GM12878 (cell line): ENCODE measurements around the gene CACNA2D2. TPM values are rescaled to one million over a fixed set of nuclear protein-coding genes. Genes with fewer than 3 reads are reported as not detected.

ENCODE experiments used
- ATAC-seq: fragments of 200-7000 bp; cut with Tn5 transposase; 3 replicates; pipeline ENCODE4 v1.9.1; 2020; ENCODE audit warnings: mild to moderate bottlenecking, moderate library complexity
- BruUV-seq: library from RNA; stranded (reverse); fragments of 400-500 nt; replicated peaks from 2 replicates; lab custom pipeline; 2021; lab: Mats Ljungman, UMichigan
- CTCF ChIA-PET: fragments of 300-600 bp; sonication (Branson Sonifier 250); formaldehyde crosslinking; extraction: SDS; loops from one replicate; lab custom pipeline; 2021; ENCODE audit warnings: inconsistent platforms; lab: Yijun Ruan, JAX
- POLR2A ChIA-PET: fragments of 350-600 bp; formaldehyde crosslinking; extraction: SDS; loops from one replicate; lab custom pipeline; 2021; ENCODE audit warnings: inconsistent platforms; lab: Charles Lee
- RAD21 ChIA-PET: fragments of 300-600 bp; sonication (Branson Sonifier 250); formaldehyde crosslinking; loops from one replicate; lab custom pipeline; 2023; ENCODE audit warnings: antibody characterized with exemption; ENCODE audit not compliant: unreplicated experiment; lab: Charles Lee
- SMC1A ChIA-PET: fragments of 300-600 bp; sonication (Branson Sonifier 250); formaldehyde crosslinking; loops from one replicate; lab custom pipeline; 2023; ENCODE audit not compliant: unreplicated experiment, uncharacterized antibody; lab: Charles Lee
- DNase-seq: peaks from one replicate; pipeline ENCODE4 v3.0.0-alpha.2; 2011; ENCODE audit warnings: low read depth, low spot score
- FAIRE-seq: peaks from 3 replicates; lab custom pipeline; 2011; peaks lifted over from hg19 to GRCh38; lab: Jason Lieb, UNC
- H2AFZ ChIP-seq: 2 replicates; pipeline ENCODE4 v1.6.0; 2011; ENCODE audit warnings: low read depth, low read length, control low read depth; ENCODE audit not compliant: control insufficient read depth
- H3K27ac ChIP-seq: 2 replicates; pipeline ENCODE4 v1.5.1; 2011; ENCODE audit warnings: control low read depth; ENCODE audit not compliant: control insufficient read depth, insufficient read depth
- H3K27me3 ChIP-seq, 2 experiments: replicated peaks in 1 of 2; 2 replicates each; pipeline versions ENCODE4 v1.6.0 to v1.6.1; 2011; ENCODE audit warnings: low read length in 1 of 2; ENCODE audit not compliant: control insufficient read depth in 2 of 2, insufficient read depth in 2 of 2
- H3K36me3 ChIP-seq, 2 experiments: 2 replicates each; pipeline ENCODE4 v1.5.1; 2011; ENCODE audit warnings: low read length in 1 of 2; ENCODE audit not compliant: control insufficient read depth in 2 of 2, insufficient read depth in 2 of 2
- H3K4me1 ChIP-seq: 2 replicates; pipeline ENCODE4 v1.6.1; 2011; ENCODE audit warnings: mild to moderate bottlenecking, low read length, moderate library complexity, mixed read lengths; ENCODE audit not compliant: control insufficient read depth, insufficient read depth
- H3K4me2 ChIP-seq: 2 replicates; pipeline ENCODE4 v1.6.0; 2011; ENCODE audit warnings: control low read depth; ENCODE audit not compliant: control insufficient read depth, insufficient read depth
- H3K4me3 ChIP-seq: fragments of 200-600 bp; sonication (generic); 2 replicates; pipeline ENCODE4 v1.5.1; 2016
- H3K79me2 ChIP-seq: 2 replicates; pipeline ENCODE4 v1.6.0; 2011; ENCODE audit warnings: low read length; ENCODE audit not compliant: control insufficient read depth, insufficient read depth
- H3K9ac ChIP-seq: 2 replicates; pipeline ENCODE4 v1.8.0; 2011; ENCODE audit warnings: low read length, control low read depth, mixed read lengths; ENCODE audit not compliant: control insufficient read depth, insufficient read depth
- H3K9me3 ChIP-seq: replicated peaks from 3 replicates; pipeline ENCODE4 v1.5.1; 2011; ENCODE audit warnings: mild to moderate bottlenecking, low read length; ENCODE audit not compliant: control insufficient read depth, insufficient read depth
- H4K20me1 ChIP-seq: 2 replicates; pipeline ENCODE4 v1.6.0; 2011; ENCODE audit not compliant: control insufficient read depth, insufficient read depth
- BMI1 ChIP-seq: fragments of 450-650 bp; IDR thresholded peaks from 2 replicates; pipeline ENCODE4 v1.6.1; 2016; ENCODE audit warnings: mild to moderate bottlenecking, moderate library complexity, borderline replicate concordance
- BRCA1 ChIP-seq: IDR thresholded peaks from 2 replicates; pipeline ENCODE4 v1.6.1; 2011; ENCODE audit warnings: low read depth, low read length, improper control_type of control experiment
- E2F4 ChIP-seq: IDR thresholded peaks from 2 replicates; pipeline ENCODE4 v1.6.1; 2012; ENCODE audit warnings: low read depth, low read length, improper control_type of control experiment
- EED ChIP-seq: sonication (generic); IDR thresholded peaks from 2 replicates; pipeline ENCODE4 v1.6.1; 2016; ENCODE audit warnings: antibody characterized with exemption, low read depth
- GATAD2B ChIP-seq: fragments of 450-650 bp; conservative IDR thresholded peaks from 2 replicates; pipeline ENCODE4 v1.6.1; 2017; ENCODE audit warnings: low read depth, mild to moderate bottlenecking, moderate library complexity
- HCFC1 ChIP-seq: fragments of 150-350 bp; IDR thresholded peaks from 2 replicates; pipeline ENCODE4 v1.6.1; 2014; ENCODE audit warnings: low read length
- HSF1 ChIP-seq: fragments of 150-350 bp; IDR thresholded peaks from 2 replicates; pipeline ENCODE4 v1.6.1; 2014; ENCODE audit warnings: mild to moderate bottlenecking, low read depth, low read length
- RAD21 ChIP-seq: IDR thresholded peaks from 2 replicates; pipeline ENCODE4 v1.6.1; 2011; ENCODE audit warnings: mild to moderate bottlenecking, low read depth, low read length, moderate library complexity; ENCODE audit not compliant: insufficient read depth
- RCOR1 ChIP-seq: conservative IDR thresholded peaks from 2 replicates; pipeline ENCODE4 v1.6.1; 2012; ENCODE audit warnings: low read depth, low read length, improper control_type of control experiment
- SMARCA5 ChIP-seq: fragments of 450-650 bp; IDR thresholded peaks from 2 replicates; pipeline ENCODE4 v1.6.1; 2017; ENCODE audit warnings: mild to moderate bottlenecking
- STAT1 ChIP-seq: fragments of 450-650 bp; conservative IDR thresholded peaks from 2 replicates; pipeline ENCODE4 v1.6.1; 2014; ENCODE audit warnings: antibody characterized with exemption, mild to moderate bottlenecking
- TARDBP ChIP-seq: IDR thresholded peaks from 2 replicates; pipeline ENCODE4 v1.6.1; 2016; ENCODE audit warnings: borderline replicate concordance
- USF2 ChIP-seq: IDR thresholded peaks from 2 replicates; pipeline ENCODE4 v1.6.1; 2011; ENCODE audit warnings: low read depth, low read length, improper control_type of control experiment, borderline replicate concordance
- ZNF274 ChIP-seq: IDR thresholded peaks from one replicate; pipeline ENCODE4 v1.8.0; 2011; ENCODE audit not compliant: insufficient read length, insufficient read depth
- WGBS: methylation state at CpG from one replicate; pipeline ENCODE4 v1.1.6; 2016; ENCODE audit warnings: low lambda C conversion rate; ENCODE audit not compliant: insufficient replicate concordance, insufficient coverage; ENCODE audit errors: missing lambda C conversion rate; 5-methylcytosine and 5-hydroxymethylcytosine counted together
- in situ Hi-C: fragments of 300-500 bp; cut with MboI; formaldehyde crosslinking; loops from 9 replicates; pipeline ENCODE4 v1.14.3; 2018; ENCODE audit warnings: mixed read lengths
- intact Hi-C: fragments of 100-400 bp; cut with micrococcal nuclease; formaldehyde crosslinking; loops from one replicate; pipeline ENCODE4 v1.14.2; 2022; ENCODE audit not compliant: unreplicated experiment
- polyA plus RNA-seq, 11 experiments: library from polyadenylated mRNA; depleted of rRNA in 4 of 11; unstranded in 6 of 11; stranded (reverse) in 5 of 11; fragments of >200 nt; fragmentation: Nextera tagmentation in 4 of 11; fragmentation: Illumina TruSeq in 1 of 11; extraction: Ambion mirVana in 4 of 11; extraction: Trizol in 1 of 11; gene quantifications; 1 replicate in 1 of 11; 2 replicates in 10 of 11; pipeline versions ENCODE4 v1.2.1 to v1.2.3, GENCODE V29; 2011 to 2016; ENCODE audit warnings: inconsistent platforms in 2 of 11, missing spikeins in 2 of 11, low read depth in 1 of 11
- total RNA-seq, 4 experiments: library from RNA; depleted of rRNA in 3 of 4; stranded (reverse); fragments of >200 nt in 3 of 4; fragmentation: Illumina TruSeq in 1 of 4; extraction: Trizol in 1 of 4; gene quantifications; 2 replicates each; pipeline versions ENCODE4 v1.2.1 to v1.2.3, GENCODE V29; 2013 to 2021

The CACNA2D2 gene
- total and polyA plus RNA-seq, 10 of the 15 experiments (the other 5 are each of a cell fraction or from before 2014, with no cell fraction given), result 0.03 to 0.07 TPM; not detected in 8

GRCh38 chr3:50331364-50331907 is 172.0 kb downstream of the CACNA2D2 start:
- DNase-seq (no peak), FAIRE-seq (no peak), ATAC-seq (no peak)
- 97% methylated on average over 17 of the region's 19 CpGs for WGBS
- no peaks in the 10 kb centered on the region for H3K27me3 ChIP-seq
- H2AFZ ChIP-seq, result no peak overlapping the region
- peaks cover 49% of the 10 kb centered on the region for H3K79me2 ChIP-seq
- H3K9me3 ChIP-seq, result no peaks in the 10 kb centered on the region
- H3K4me1 ChIP-seq, result peaks cover 12% of the 10 kb centered on the region
- H3K27ac ChIP-seq, result no peak overlapping the region
- H3K4me3 ChIP-seq, result no peak overlapping the region
- ChIA-PET CTCF (interaction anchor here (10.5 kb wide), 1 partner anchor 9 kb away, joined by 72 read pairs; the partner anchor contains the start of gene HYAL2), POLR2A (interaction anchor here (0.5 to 1.2 kb wide), 3 partner anchors 10 to 19 kb away, joined by 3 read pairs; partner anchors contain the start of genes CYB561D2 and NPRL2), SMC1A (no interaction called here), RAD21 (interaction anchor here (0.8 kb wide), 1 partner anchor 34 kb away, joined by 3 read pairs; no protein-coding TSS in a partner anchor)
- H3K36me3 ChIP-seq, result peaks cover 19 to 27% of the 10 kb centered on the region in 2 experiments
- intact Hi-C loops (no loop called here), in situ Hi-C loops (loop anchor here (10.0 kb wide), 1 partner anchor 1063 kb away; the partner anchor contains the start of gene RBM15B)
- BruUV-seq, result no TSS peak
- TF ChIP-seq STAT1 (no peak), HSF1 (no peak), GATAD2B (no peak), HCFC1 (no peak), E2F4 (no peak), USF2 (no peak), ZNF274 (no peak), TARDBP (no peak), RAD21 (no peak), RCOR1 (no peak), SMARCA5 (no peak), BRCA1 (no peak), BMI1 (no peak), EED (no peak)
- no peak overlapping the region for H3K9ac ChIP-seq
- no peaks in the 10 kb centered on the region; the same call in 1 of the 2 replicates for H4K20me1 ChIP-seq
- H3K4me2 ChIP-seq, result no peak overlapping the region
